K562 (cell line): Measurements from ENCODE around the gene ZNF692. TPM values are rescaled to one million over a fixed set of nuclear protein-coding genes. Genes with fewer than 3 reads are reported as not detected.

Experiments
- BRF1 ChIP-seq: IDR thresholded peaks from 3 replicates; pipeline ENCODE4 v1.6.1; 2011; ENCODE audit warnings: borderline replicate concordance, mild to moderate bottlenecking; ENCODE audit not compliant: insufficient read length; ENCODE audit errors: extremely low read depth
- DIDO1 ChIP-seq: fragments of 450-650 bp; IDR thresholded peaks from 2 replicates; pipeline ENCODE4 v1.6.1; 2016; ENCODE audit warnings: low read depth, missing biosample characterization, missing genetic modification characterization
- EZH2 ChIP-seq: IDR thresholded peaks from 2 replicates; pipeline ENCODE4 v1.6.1; 2012; ENCODE audit warnings: low read depth, mild to moderate bottlenecking, inconsistent platforms, low read length, borderline replicate concordance
- FIP1L1 ChIP-seq: fragments of 200-400 bp; formaldehyde crosslinking; IDR thresholded peaks from 2 replicates; pipeline ENCODE4 v1.6.1; 2018; ENCODE audit warnings: mild to moderate bottlenecking, low read depth, low read length; ENCODE audit not compliant: poor library complexity, severe bottlenecking
- HMBOX1 ChIP-seq: sonication (generic); IDR thresholded peaks from 2 replicates; pipeline ENCODE4 v1.6.1; 2016
- IRF9 ChIP-seq: fragments of 450-650 bp; IDR thresholded peaks from 2 replicates; pipeline ENCODE4 v1.6.1; 2016; ENCODE audit warnings: missing biosample characterization, missing genetic modification characterization
- KDM2B ChIP-seq: fragments of 250-450 bp; sonication (Bioruptor Pico); IDR thresholded peaks from 2 replicates; pipeline ENCODE4 v1.8.0; 2021; ENCODE audit warnings: mild to moderate bottlenecking, moderate library complexity
- LARP7 ChIP-seq: fragments of 450-650 bp; IDR thresholded peaks from 2 replicates; pipeline ENCODE4 v1.6.1; 2016
- MCM7 ChIP-seq, 2 experiments: fragments of 450-650 bp; IDR thresholded peaks; 2 replicates each; pipeline ENCODE4 v1.6.1; 2016 to 2018
- MIER1 ChIP-seq: fragments of 450-650 bp; IDR thresholded peaks from 2 replicates; pipeline ENCODE4 v1.6.1; 2016; ENCODE audit warnings: antibody characterized with exemption, mild to moderate bottlenecking, low read depth
- PTRF ChIP-seq: fragments of 450-650 bp; IDR thresholded peaks from 2 replicates; pipeline ENCODE4 v1.6.1; 2016; ENCODE audit warnings: mild to moderate bottlenecking, missing genetic modification characterization, missing compliant biosample characterization
- PYGO2 ChIP-seq: fragments of 450-650 bp; IDR thresholded peaks from 2 replicates; pipeline ENCODE4 v1.6.1; 2016; ENCODE audit warnings: mild to moderate bottlenecking, missing genetic modification characterization, moderate library complexity, missing compliant biosample characterization
- RBM14 ChIP-seq: fragments of 200-400 bp; formaldehyde crosslinking; IDR thresholded peaks from 2 replicates; pipeline ENCODE4 v1.6.1; 2018; ENCODE audit warnings: low read depth, mild to moderate bottlenecking, low read length, moderate library complexity, borderline replicate concordance; ENCODE audit not compliant: insufficient read depth
- SIN3B ChIP-seq: fragments of 450-650 bp; IDR thresholded peaks from 2 replicates; pipeline ENCODE4 v1.6.1; 2017; ENCODE audit warnings: low read depth, mild to moderate bottlenecking, moderate library complexity
- SMARCA4 ChIP-seq: fragments of 450-650 bp; IDR thresholded peaks from 2 replicates; pipeline ENCODE4 v1.6.1; 2016
- STAT5B ChIP-seq: fragments of 250-450 bp; sonication (Bioruptor Pico); IDR thresholded peaks from 2 replicates; pipeline ENCODE4 v1.8.0; 2021; ENCODE audit warnings: mild to moderate bottlenecking, inconsistent platforms
- TBL1XR1 ChIP-seq, 2 experiments: IDR thresholded peaks; 2 replicates each; pipeline ENCODE4 v1.6.1; 2012; ENCODE audit warnings: improper control_type of control experiment in 2 of 2, low read length in 2 of 2, mild to moderate bottlenecking in 1 of 2
- ZC3H11A ChIP-seq: IDR thresholded peaks from 2 replicates; pipeline ENCODE4 v1.6.1; 2012; ENCODE audit warnings: low read depth, low read length, improper control_type of control experiment
- ZNF165 ChIP-seq: fragments of 250-450 bp; sonication (Bioruptor Pico); IDR thresholded peaks from 2 replicates; pipeline ENCODE4 v1.4.0; 2020; ENCODE audit warnings: borderline replicate concordance
- ZNF766 ChIP-seq: fragments of 200-800 bp; sonication (Bioruptor generic); conservative IDR thresholded peaks from 2 replicates; pipeline ENCODE4 v1.6.1; 2016; ENCODE audit warnings: missing genetic modification characterization, missing compliant biosample characterization
- polyA plus RNA-seq, 8 experiments: library from polyadenylated mRNA; depleted of rRNA in 4 of 8; stranded (reverse) in 5 of 8; unstranded in 3 of 8; fragments of >200 nt; fragmentation: Nextera tagmentation in 2 of 8; fragmentation: Illumina TruSeq in 1 of 8; extraction: Ambion mirVana in 2 of 8; extraction: Trizol in 1 of 8; gene quantifications; 2 replicates each; pipeline versions ENCODE4 v1.2.1 to v1.2.3, GENCODE V29; 2011 to 2014; ENCODE audit warnings: inconsistent platforms in 1 of 8, missing spikeins in 1 of 8
- total RNA-seq, 7 experiments: library from RNA; depleted of rRNA in 6 of 7; stranded (reverse); fragments of >200 nt in 6 of 7; fragmentation: Illumina TruSeq in 2 of 7; extraction: Trizol in 2 of 7; gene quantifications; 2 replicates each; pipeline versions ENCODE4 v1.2.1 to v1.2.3, GENCODE V29; 2011 to 2021; ENCODE audit warnings: low replicate concordance in 1 of 7
- TF ChIP-seq, protein P1 (sequence below): fragments of 250-450 bp; sonication (Bioruptor Pico); IDR thresholded peaks from 2 replicates; pipeline ENCODE4 v1.5.0; 2021; ENCODE audit warnings: mild to moderate bottlenecking, borderline replicate concordance
- TF ChIP-seq, protein P2 (sequence below): fragments of 250-450 bp; sonication (Bioruptor Pico); IDR thresholded peaks from 2 replicates; pipeline ENCODE4 v1.4.0; 2020; ENCODE audit warnings: mild to moderate bottlenecking, moderate library complexity, borderline replicate concordance

ZNF692 gene
- total and polyA plus RNA-seq, 9 of the 15 experiments (the other 6 are each of a cell fraction or from before 2014, with no cell fraction given) = 8.4 to 143 (median 55.9) TPM

DNA sequence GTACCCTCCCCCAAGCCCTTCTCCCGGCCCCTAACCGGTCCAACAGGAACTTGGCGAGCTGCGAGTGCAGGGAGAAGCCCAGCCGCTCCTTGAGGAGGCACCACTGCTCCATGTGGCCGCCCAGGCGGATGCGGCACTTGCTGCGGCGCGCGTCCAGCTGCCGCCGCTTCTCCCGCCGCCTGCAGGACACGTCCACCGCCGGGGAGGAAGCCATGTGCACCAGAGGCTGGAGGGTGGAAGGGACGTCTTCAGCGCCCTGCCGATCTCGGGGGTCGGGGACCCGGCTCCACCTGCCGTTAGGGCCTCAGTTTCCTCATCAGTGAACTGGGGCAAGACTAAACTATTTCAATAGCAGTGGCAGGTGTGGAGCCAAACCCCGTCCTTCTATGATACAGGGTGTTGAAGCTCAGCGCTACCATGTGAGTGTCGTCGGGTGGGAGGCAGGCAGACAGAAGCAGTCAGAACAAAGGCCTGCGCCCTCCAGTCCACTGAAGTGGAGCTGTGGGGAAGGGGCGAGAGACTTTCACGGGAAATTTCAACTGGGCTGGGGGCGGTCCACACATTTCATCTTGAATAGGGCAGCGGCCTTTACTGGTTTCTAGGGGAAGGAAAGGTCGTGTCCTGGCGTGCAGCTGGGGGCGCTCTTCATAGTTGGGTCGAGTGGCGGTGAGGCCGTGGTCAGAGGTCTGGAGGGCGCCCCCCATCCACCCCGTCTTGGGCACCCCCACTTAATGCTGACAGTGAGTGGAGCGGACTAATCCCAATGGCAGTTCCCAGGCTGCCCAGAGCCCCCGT is 592 bp downstream of the ZNF692 start (continued):
- TF ChIP-seq MIER1 (no peak), STAT5B (CRISPR knock-in tag) (no peak), DIDO1 (no peak), RBM14 (no peak), ZC3H11A (no peak), KDM2B (CRISPR knock-in tag) (no peak), SMARCA4 (0 out of 2 replicates have a peak, but pooled peaks have one; percentile 28), TBL1XR1 (IDR thresholded peaks at IDR 0.05; ENCODE audit: low read length in 2 of 2) (0 out of 4 replicates have a peak, but pooled peaks of 1 of the 2 experiments have one; percentile 7), EZH2 (no peak), SIN3B (no peak), LARP7 (no peak), FIP1L1 (no peak), BRF1 (no peak), ZNF766 (no peak), HMBOX1 (0 out of 2 replicates have a peak, but pooled peaks have one; percentile 13), PYGO2 (tag) (no peak), PTRF (tag) (no peak), MCM7 (IDR thresholded peaks at IDR 0.05) (no peak), IRF9 (no peak), ZNF165 (CRISPR knock-in tag) (no peak)
- TF ChIP-seq, protein P1, sequence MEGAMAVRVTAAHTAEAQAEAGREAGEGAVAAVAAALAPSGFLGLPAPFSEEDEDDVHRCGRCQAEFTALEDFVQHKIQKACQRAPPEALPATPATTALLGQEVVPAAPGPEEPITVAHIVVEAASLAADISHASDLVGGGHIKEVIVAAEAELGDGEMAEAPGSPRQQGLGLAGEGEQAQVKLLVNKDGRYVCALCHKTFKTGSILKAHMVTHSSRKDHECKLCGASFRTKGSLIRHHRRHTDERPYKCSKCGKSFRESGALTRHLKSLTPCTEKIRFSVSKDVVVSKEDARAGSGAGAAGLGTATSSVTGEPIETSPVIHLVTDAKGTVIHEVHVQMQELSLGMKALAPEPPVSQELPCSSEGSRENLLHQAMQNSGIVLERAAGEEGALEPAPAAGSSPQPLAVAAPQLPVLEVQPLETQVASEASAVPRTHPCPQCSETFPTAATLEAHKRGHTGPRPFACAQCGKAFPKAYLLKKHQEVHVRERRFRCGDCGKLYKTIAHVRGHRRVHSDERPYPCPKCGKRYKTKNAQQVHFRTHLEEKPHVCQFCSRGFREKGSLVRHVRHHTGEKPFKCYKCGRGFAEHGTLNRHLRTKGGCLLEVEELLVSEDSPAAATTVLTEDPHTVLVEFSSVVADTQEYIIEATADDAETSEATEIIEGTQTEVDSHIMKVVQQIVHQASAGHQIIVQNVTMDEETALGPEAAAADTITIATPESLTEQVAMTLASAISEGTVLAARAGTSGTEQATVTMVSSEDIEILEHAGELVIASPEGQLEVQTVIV (CRISPR knock-in tag) = no peak
- TF ChIP-seq, protein P2, sequence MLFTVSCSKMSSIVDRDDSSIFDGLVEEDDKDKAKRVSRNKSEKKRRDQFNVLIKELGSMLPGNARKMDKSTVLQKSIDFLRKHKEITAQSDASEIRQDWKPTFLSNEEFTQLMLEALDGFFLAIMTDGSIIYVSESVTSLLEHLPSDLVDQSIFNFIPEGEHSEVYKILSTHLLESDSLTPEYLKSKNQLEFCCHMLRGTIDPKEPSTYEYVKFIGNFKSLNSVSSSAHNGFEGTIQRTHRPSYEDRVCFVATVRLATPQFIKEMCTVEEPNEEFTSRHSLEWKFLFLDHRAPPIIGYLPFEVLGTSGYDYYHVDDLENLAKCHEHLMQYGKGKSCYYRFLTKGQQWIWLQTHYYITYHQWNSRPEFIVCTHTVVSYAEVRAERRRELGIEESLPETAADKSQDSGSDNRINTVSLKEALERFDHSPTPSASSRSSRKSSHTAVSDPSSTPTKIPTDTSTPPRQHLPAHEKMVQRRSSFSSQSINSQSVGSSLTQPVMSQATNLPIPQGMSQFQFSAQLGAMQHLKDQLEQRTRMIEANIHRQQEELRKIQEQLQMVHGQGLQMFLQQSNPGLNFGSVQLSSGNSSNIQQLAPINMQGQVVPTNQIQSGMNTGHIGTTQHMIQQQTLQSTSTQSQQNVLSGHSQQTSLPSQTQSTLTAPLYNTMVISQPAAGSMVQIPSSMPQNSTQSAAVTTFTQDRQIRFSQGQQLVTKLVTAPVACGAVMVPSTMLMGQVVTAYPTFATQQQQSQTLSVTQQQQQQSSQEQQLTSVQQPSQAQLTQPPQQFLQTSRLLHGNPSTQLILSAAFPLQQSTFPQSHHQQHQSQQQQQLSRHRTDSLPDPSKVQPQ (CRISPR knock-in tag) = no peak
